Measurements from ENCODE around the gene SDR42E1.

Gene SDR42E1

GRCh38 chr16:82024883-82025282 is 13.6 kb upstream of the SDR42E1 start:
- TF ChIP-seq REST (IDR thresholded peaks at IDR 0.05; ENCODE audit: insufficient read depth in 1 of 2, low read depth in 2 of 2, low read length in 2 of 2) (no peak), TAF1 (IDR thresholded peaks at IDR 0.05; ENCODE audit: borderline replicate concordance, insufficient read depth, low read length) (no peak), FOXP2 (optimal IDR thresholded peaks at IDR 0.05; ENCODE audit: borderline replicate concordance, extremely low read depth, extremely low read length, insufficient read depth) (no peak), POLR2AphosphoS5 (IDR thresholded peaks at IDR 0.05; ENCODE audit: low read depth, low read length) (no peak), SIN3A (IDR thresholded peaks at IDR 0.05; ENCODE audit: borderline replicate concordance, insufficient read depth, low read length) (no peak)

GRCh38 chr16:82024316-82024715 is 13.0 kb upstream of the SDR42E1 start:
- TF ChIP-seq SIN3A (IDR thresholded peaks at IDR 0.05; ENCODE audit: borderline replicate concordance, insufficient read depth, low read length): no peak

GRCh38 chr16:82023206-82023605 is 11.9 kb upstream of the SDR42E1 start:
- TF ChIP-seq POLR2AphosphoS5 (IDR thresholded peaks at IDR 0.05; ENCODE audit: low read depth, low read length) (no peak), FOXP2 (optimal IDR thresholded peaks at IDR 0.05; ENCODE audit: borderline replicate concordance, extremely low read depth, extremely low read length, insufficient read depth) (no peak), REST (IDR thresholded peaks at IDR 0.05; ENCODE audit: insufficient read depth in 1 of 2, low read depth in 2 of 2, low read length in 2 of 2) (no peak), TAF1 (IDR thresholded peaks at IDR 0.05; ENCODE audit: borderline replicate concordance, insufficient read depth, low read length) (no peak), SIN3A (IDR thresholded peaks at IDR 0.05; ENCODE audit: borderline replicate concordance, insufficient read depth, low read length) (no peak)

DNA sequence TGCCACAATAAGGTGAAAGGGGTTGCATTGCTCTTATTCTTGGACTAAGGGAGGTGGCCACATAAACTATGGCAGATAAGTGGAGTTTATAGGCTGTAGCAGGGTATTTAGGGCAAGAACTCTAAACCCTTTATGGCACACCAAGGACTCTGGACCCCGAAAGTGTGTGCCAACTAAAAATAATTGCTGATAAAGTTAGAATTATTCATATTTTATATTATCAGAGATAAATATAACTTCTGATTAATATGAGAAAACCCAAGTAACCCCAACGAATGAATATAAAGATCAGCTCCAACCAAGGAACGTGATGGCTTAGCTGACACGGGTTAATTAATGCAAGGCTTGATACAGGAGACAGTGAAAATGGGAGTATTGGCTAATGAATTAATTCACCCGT is 8.8 kb upstream of the SDR42E1 start:
- TF ChIP-seq POLR2AphosphoS5 (IDR thresholded peaks at IDR 0.05; ENCODE audit: low read depth, low read length): no peak
- TF ChIP-seq FOXP2 (optimal IDR thresholded peaks at IDR 0.05; ENCODE audit: borderline replicate concordance, extremely low read depth, extremely low read length, insufficient read depth): no peak
- TF ChIP-seq SIN3A (IDR thresholded peaks at IDR 0.05; ENCODE audit: borderline replicate concordance, insufficient read depth, low read length): no peak
- no peak for TF ChIP-seq REST (IDR thresholded peaks at IDR 0.05; ENCODE audit: insufficient read depth in 1 of 2, low read depth in 2 of 2, low read length in 2 of 2)
- no peak for TF ChIP-seq TAF1 (IDR thresholded peaks at IDR 0.05; ENCODE audit: borderline replicate concordance, insufficient read depth, low read length)

GRCh38 chr16:82019535-82019934 is 8.3 kb upstream of the SDR42E1 start:
- TF ChIP-seq POLR2AphosphoS5 (IDR thresholded peaks at IDR 0.05; ENCODE audit: low read depth, low read length) (no peak), TAF1 (IDR thresholded peaks at IDR 0.05; ENCODE audit: borderline replicate concordance, insufficient read depth, low read length) (no peak), SIN3A (IDR thresholded peaks at IDR 0.05; ENCODE audit: borderline replicate concordance, insufficient read depth, low read length) (no peak), REST (IDR thresholded peaks at IDR 0.05; ENCODE audit: insufficient read depth in 1 of 2, low read depth in 2 of 2, low read length in 2 of 2) (no peak), FOXP2 (optimal IDR thresholded peaks at IDR 0.05; ENCODE audit: borderline replicate concordance, extremely low read depth, extremely low read length, insufficient read depth) (no peak)

Data from PFSK-1 (cell line).